NB4 (cell line): ENCODE measurements around the gene TSHZ2.

ENCODE experiments used
- DNase-seq: peaks from one replicate; pipeline ENCODE4 v3.0.0; 2010; ENCODE audit warnings: low read depth
- H3K4me3 ChIP-seq: one replicate; pipeline ENCODE4 v1.5.1; 2011; ENCODE audit warnings: mild to moderate bottlenecking, low read depth, low read length, moderate library complexity
- CTCF ChIP-seq: IDR thresholded peaks from one replicate; pipeline ENCODE4 v1.5.1; 2012; ENCODE audit warnings: low read depth, low read length
- MAX ChIP-seq: IDR thresholded peaks from 2 replicates; pipeline ENCODE4 v1.6.1; 2011; ENCODE audit warnings: low read depth, low read length
- MYC ChIP-seq: IDR thresholded peaks from 2 replicates; pipeline ENCODE4 v1.6.1; 2011; ENCODE audit warnings: low read depth, low read length
- POLR2A ChIP-seq: IDR thresholded peaks from 2 replicates; pipeline ENCODE4 v1.6.1; 2011; ENCODE audit warnings: mild to moderate bottlenecking; ENCODE audit not compliant: insufficient read length; ENCODE audit errors: extremely low read depth

The TSHZ2 gene

GRCh38 chr20:53191957-53192356 is 219.8 kb downstream of the TSHZ2 start:
- TF ChIP-seq POLR2A: no peak
- TF ChIP-seq MYC: no peak
- no peak for TF ChIP-seq MAX
- no peak for TF ChIP-seq CTCF
- H3K4me3 ChIP-seq: no peak overlapping the region
- DNase-seq: no peak

GRCh38 chr20:53194306-53195290 is 222.4 kb downstream of the TSHZ2 start:
- H3K4me3 ChIP-seq: no peak overlapping the region
- TF ChIP-seq CTCF: no peak
- TF ChIP-seq POLR2A: no peak
- TF ChIP-seq MYC: no peak
- TF ChIP-seq MAX: no peak
- no peak for DNase-seq

GRCh38 chr20:53195876-53196610 is 223.9 kb downstream of the TSHZ2 start:
- H3K4me3 ChIP-seq: no peak overlapping the region
- TF ChIP-seq MAX: no peak
- DNase-seq: no peak

GRCh38 chr20:53201588-53201987 is 229.4 kb downstream of the TSHZ2 start:
- H3K4me3 ChIP-seq: no peak overlapping the region
- no peak for TF ChIP-seq CTCF
- no peak for DNase-seq

- no peak for DNase-seq
- TF ChIP-seq CTCF (no peak), MYC (no peak), POLR2A (no peak), MAX (no peak)
These were observed 230.6 kb downstream of the TSHZ2 start for GRCh38 chr20:53202777-53203176.

GRCh38 chr20:53205046-53205445 is 232.9 kb downstream of the TSHZ2 start:
- DNase-seq: no peak
- no peak overlapping the region for H3K4me3 ChIP-seq
- no peak for TF ChIP-seq POLR2A
- no peak for TF ChIP-seq MYC
- no peak for TF ChIP-seq CTCF
- TF ChIP-seq MAX: no peak

More at GRCh38 chr20:53202777-53203176, 230.6 kb downstream of the TSHZ2 start:
- H3K4me3 ChIP-seq: no peak overlapping the region
